GM06990 (cell line): ENCODE results near the gene IFRD2.
A peak's percentile ranks its signal among the peaks of the same experiment; 100 is the strongest.

Source experiments
- DNase-seq: peaks from one replicate; pipeline ENCODE4 v3.0.0-alpha.2; 2011; ENCODE audit not compliant: insufficient read length; ENCODE audit errors: extremely low read depth
- H3K27me3 ChIP-seq: replicated peaks from 2 replicates; pipeline ENCODE4 v1.6.0; 2011; ENCODE audit warnings: low read length; ENCODE audit not compliant: control insufficient read depth, insufficient read depth
- H3K36me3 ChIP-seq: 2 replicates; pipeline ENCODE4 v1.5.1; 2011; ENCODE audit warnings: low read length; ENCODE audit not compliant: control insufficient read depth, insufficient read depth
- H3K4me3 ChIP-seq: replicated peaks from 2 replicates; pipeline ENCODE4 v1.5.1; 2011; ENCODE audit warnings: low read depth, mild to moderate bottlenecking, control low read depth, low read length
- TF ChIP-seq, protein P1 (sequence below): IDR thresholded peaks from 2 replicates; pipeline ENCODE4 v1.5.1; 2011; ENCODE audit warnings: low read length, control low read depth, mild to moderate bottlenecking, inconsistent platforms; ENCODE audit not compliant: insufficient read depth, poor library complexity, severe bottlenecking

The IFRD2 gene

DNA sequence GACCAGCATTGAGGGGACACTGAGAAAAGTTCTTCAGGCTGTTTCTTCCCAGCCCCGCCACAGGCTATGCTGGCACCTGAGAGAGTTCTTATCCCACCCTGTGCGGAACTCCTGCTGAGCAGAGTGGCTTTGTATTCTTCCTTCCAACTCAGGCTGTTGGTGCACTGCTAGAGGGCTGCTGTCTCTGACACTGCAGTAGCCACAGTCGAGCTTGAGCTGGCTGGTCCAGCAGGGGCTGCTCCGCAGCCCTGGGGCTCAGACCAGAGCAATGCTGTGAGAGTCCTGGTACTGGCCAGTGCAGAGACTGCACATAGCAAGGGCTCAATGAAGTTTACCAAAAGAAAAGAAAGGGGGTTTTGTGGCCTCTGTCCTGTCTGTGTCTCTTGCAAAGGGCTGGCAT is 52.6 kb downstream of the IFRD2 start:
- Histone ChIP-seq H3K27me3 (no peaks in the 10 kb centered on the region), H3K4me3 (no peak overlapping the region), H3K36me3 (peaks cover 7% of the 10 kb centered on the region)
- no peak for DNase-seq
- TF ChIP-seq, protein P1, sequence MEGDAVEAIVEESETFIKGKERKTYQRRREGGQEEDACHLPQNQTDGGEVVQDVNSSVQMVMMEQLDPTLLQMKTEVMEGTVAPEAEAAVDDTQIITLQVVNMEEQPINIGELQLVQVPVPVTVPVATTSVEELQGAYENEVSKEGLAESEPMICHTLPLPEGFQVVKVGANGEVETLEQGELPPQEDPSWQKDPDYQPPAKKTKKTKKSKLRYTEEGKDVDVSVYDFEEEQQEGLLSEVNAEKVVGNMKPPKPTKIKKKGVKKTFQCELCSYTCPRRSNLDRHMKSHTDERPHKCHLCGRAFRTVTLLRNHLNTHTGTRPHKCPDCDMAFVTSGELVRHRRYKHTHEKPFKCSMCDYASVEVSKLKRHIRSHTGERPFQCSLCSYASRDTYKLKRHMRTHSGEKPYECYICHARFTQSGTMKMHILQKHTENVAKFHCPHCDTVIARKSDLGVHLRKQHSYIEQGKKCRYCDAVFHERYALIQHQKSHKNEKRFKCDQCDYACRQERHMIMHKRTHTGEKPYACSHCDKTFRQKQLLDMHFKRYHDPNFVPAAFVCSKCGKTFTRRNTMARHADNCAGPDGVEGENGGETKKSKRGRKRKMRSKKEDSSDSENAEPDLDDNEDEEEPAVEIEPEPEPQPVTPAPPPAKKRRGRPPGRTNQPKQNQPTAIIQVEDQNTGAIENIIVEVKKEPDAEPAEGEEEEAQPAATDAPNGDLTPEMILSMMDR: no peak

DNA sequence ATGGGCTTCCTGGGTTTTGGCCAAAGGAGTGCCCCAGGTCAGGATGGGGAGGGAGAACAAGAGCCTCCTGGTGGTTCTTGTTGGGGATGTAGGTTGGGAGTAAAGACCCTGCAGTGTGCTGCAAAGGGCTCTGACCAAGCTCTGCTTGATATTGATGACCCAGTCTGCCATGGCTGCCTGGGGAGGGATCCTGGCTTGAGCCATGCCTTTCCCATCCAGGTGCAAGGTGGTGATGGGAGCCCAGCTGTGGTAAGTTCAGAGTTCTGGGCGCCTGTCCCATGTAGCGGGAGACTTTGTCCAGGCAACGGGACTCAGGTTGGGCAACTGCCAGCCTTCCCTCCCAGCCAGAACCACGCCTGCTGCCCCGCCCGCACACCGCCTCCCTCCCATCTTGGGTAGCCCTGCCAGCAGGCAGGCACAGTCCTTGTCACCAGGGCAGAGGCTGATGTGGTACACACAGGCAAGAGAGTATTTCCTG is 53.6 kb downstream of the IFRD2 start:
- peaks cover 3% of the 10 kb centered on the region for H3K36me3 ChIP-seq
- H3K4me3 ChIP-seq: peak overlapping the region; percentile 90
- DNase-seq: no peak
- TF ChIP-seq, protein P1: no peak
- no peaks in the 10 kb centered on the region for H3K27me3 ChIP-seq

GRCh38 chr3:50237754-50238548 is 54.3 kb downstream of the IFRD2 start:
- peaks cover 3% of the 10 kb centered on the region for H3K36me3 ChIP-seq

More at GRCh38 chr3:50237754-50238548, 54.3 kb downstream of the IFRD2 start:
- no peaks in the 10 kb centered on the region for H3K27me3 ChIP-seq
- DNase-seq: peak; percentile 89
- peak overlapping the region; percentile 90 for H3K4me3 ChIP-seq
- TF ChIP-seq, protein P1: no peak
